GM23338 (cell line): ENCODE measurements around the gene ADGRV1. TPM values are rescaled to one million over a fixed set of nuclear protein-coding genes. Genes with fewer than 3 reads are reported as not detected.

Source experiments
- ATAC-seq: fragments of 200-7000 bp; cut with Tn5 transposase; 3 replicates; pipeline ENCODE4 v1.9.1; 2020
- DNase-seq: peaks from one replicate; pipeline ENCODE4 v3.0.0-alpha.2; 2015; ENCODE audit warnings: low spot score
- H2AFZ ChIP-seq: fragments of 200-600 bp; sonication (generic); 2 replicates; pipeline ENCODE4 v1.8.0; 2016; ENCODE audit warnings: antibody characterized with exemption, mild to moderate bottlenecking, moderate library complexity
- H3F3A ChIP-seq: fragments of 200-600 bp; sonication (generic); replicated peaks from 2 replicates; pipeline ENCODE4 v1.8.0; 2017; ENCODE audit warnings: antibody characterized with exemption, mixed run types, low read depth
- H3K27ac ChIP-seq: fragments of 200-600 bp; sonication (generic); 2 replicates; pipeline ENCODE4 v1.6.1; 2016; ENCODE audit warnings: low read depth
- H3K27me3 ChIP-seq: fragments of 200-600 bp; sonication (generic); 2 replicates; pipeline ENCODE4 v1.8.0; 2016; ENCODE audit warnings: mild to moderate bottlenecking, mixed run types, moderate library complexity; ENCODE audit not compliant: insufficient read depth
- H3K36me3 ChIP-seq: fragments of 200-600 bp; sonication (generic); 2 replicates; pipeline ENCODE4 v1.8.0; 2016; ENCODE audit warnings: mild to moderate bottlenecking; ENCODE audit not compliant: insufficient read depth
- H3K4me1 ChIP-seq: fragments of 200-600 bp; sonication (generic); 2 replicates; pipeline ENCODE4 v1.8.0; 2016; ENCODE audit warnings: mild to moderate bottlenecking, moderate library complexity; ENCODE audit not compliant: insufficient read depth
- H3K4me2 ChIP-seq: fragments of 200-600 bp; sonication (generic); 2 replicates; pipeline ENCODE4 v1.7.1; 2017; ENCODE audit warnings: mixed run types
- H3K4me3 ChIP-seq: fragments of 200-600 bp; sonication (generic); 2 replicates; pipeline ENCODE4 v1.6.1; 2016; ENCODE audit warnings: mixed run types
- H3K79me2 ChIP-seq: fragments of 200-600 bp; sonication (generic); replicated peaks from 2 replicates; pipeline ENCODE4 v1.8.0; 2017; ENCODE audit warnings: mild to moderate bottlenecking; ENCODE audit not compliant: insufficient read depth
- H3K9me2 ChIP-seq: fragments of 200-600 bp; sonication (generic); 2 replicates; pipeline ENCODE4 v1.8.0; 2017; ENCODE audit not compliant: insufficient read depth
- H4K20me1 ChIP-seq: fragments of 200-600 bp; sonication (generic); replicated peaks from 2 replicates; pipeline ENCODE4 v1.8.0; 2017; ENCODE audit warnings: mild to moderate bottlenecking; ENCODE audit not compliant: insufficient read depth
- H3K27ac Mint-ChIP-seq: 2 replicates; pipeline ENCODE4 v1.8.0; 2020; ENCODE audit warnings: inconsistent platforms, mild to moderate bottlenecking, moderate library complexity, mixed read lengths
- H3K27me3 Mint-ChIP-seq: 3 replicates; pipeline ENCODE4 v1.8.0; 2022; ENCODE audit warnings: low read depth, mild to moderate bottlenecking, moderate library complexity, mixed read lengths, inconsistent platforms; ENCODE audit not compliant: insufficient read depth, poor library complexity
- H3K36me3 Mint-ChIP-seq: 3 replicates; pipeline ENCODE4 v1.8.0; 2021; ENCODE audit warnings: low read depth, mild to moderate bottlenecking, inconsistent platforms, moderate library complexity, mixed read lengths
- H3K4me1 Mint-ChIP-seq: 3 replicates; pipeline ENCODE4 v1.8.0; 2020; ENCODE audit warnings: mild to moderate bottlenecking, inconsistent platforms, mixed read lengths
- H3K4me3 Mint-ChIP-seq: 3 replicates; pipeline ENCODE4 v1.8.0; 2021; ENCODE audit warnings: moderate library complexity, mild to moderate bottlenecking, inconsistent platforms, mixed read lengths
- H3K9me3 Mint-ChIP-seq: 3 replicates; pipeline ENCODE4 v1.8.0; 2020; ENCODE audit warnings: moderate library complexity, mild to moderate bottlenecking, inconsistent platforms, mixed read lengths
- CREB1 ChIP-seq: fragments of 250-450 bp; sonication (Bioruptor Pico); IDR thresholded peaks from 2 replicates; pipeline ENCODE4 v1.5.0; 2020; ENCODE audit warnings: low read depth, mild to moderate bottlenecking, moderate library complexity
- EZH2 ChIP-seq: fragments of 200-600 bp; sonication (generic); IDR thresholded peaks from one replicate; pipeline ENCODE4 v1.8.0; 2017; ENCODE audit warnings: antibody characterized with exemption, mild to moderate bottlenecking, low read depth; ENCODE audit not compliant: unreplicated experiment
- EZH2phosphoT487 ChIP-seq: fragments of 200-600 bp; sonication (generic); IDR thresholded peaks from one replicate; pipeline ENCODE4 v1.8.1; 2018; ENCODE audit warnings: antibody characterized with exemption; ENCODE audit not compliant: unreplicated experiment
- JUNB ChIP-seq: IDR thresholded peaks from one replicate; pipeline ENCODE4 v1.6.1; 2016; ENCODE audit warnings: antibody characterized with exemption; ENCODE audit not compliant: unreplicated experiment
- NANOG ChIP-seq: IDR thresholded peaks from 2 replicates; pipeline ENCODE4 v1.6.1; 2016; ENCODE audit warnings: antibody characterized with exemption, borderline replicate concordance
- POLR2AphosphoS5 ChIP-seq: IDR thresholded peaks from 2 replicates; pipeline ENCODE4 v1.6.1; 2016; ENCODE audit warnings: antibody characterized with exemption, low read depth
- STAT1 ChIP-seq: IDR thresholded peaks from one replicate; pipeline ENCODE4 v1.6.1; 2016; ENCODE audit warnings: antibody characterized with exemption; ENCODE audit not compliant: unreplicated experiment
- ZNF114 ChIP-seq: fragments of 250-450 bp; sonication (Bioruptor Pico); IDR thresholded peaks from 2 replicates; pipeline ENCODE4 v1.5.0; 2020; ENCODE audit warnings: mild to moderate bottlenecking, moderate library complexity
- ZNF331 ChIP-seq: fragments of 250-450 bp; sonication (Bioruptor Pico); IDR thresholded peaks from 2 replicates; pipeline ENCODE4 v1.5.0; 2020; ENCODE audit warnings: low read depth, mild to moderate bottlenecking, moderate library complexity
- polyA plus RNA-seq: library from polyadenylated mRNA; unstranded; fragments of >200 nt; fragmentation: Nextera tagmentation; extraction: Ambion mirVana; gene quantifications from 2 replicates; pipeline ENCODE4 v1.2.1, GENCODE V29; 2016
- total RNA-seq: library from RNA; depleted of rRNA; stranded (reverse); fragments of >200 nt; shearing (Covaris generic); gene quantifications from 2 replicates; pipeline ENCODE4 v1.2.3, GENCODE V29; 2014
- TF ChIP-seq, protein P1 (sequence below): fragments of 250-450 bp; sonication (Bioruptor Pico); IDR thresholded peaks from 2 replicates; pipeline ENCODE4 v1.5.0; 2020; ENCODE audit warnings: mild to moderate bottlenecking, moderate library complexity
- TF ChIP-seq, protein P2 (sequence below): IDR thresholded peaks from 2 replicates; pipeline ENCODE4 v1.6.1; 2016; ENCODE audit warnings: antibody characterized with exemption
- TF ChIP-seq, protein P3 (sequence below): IDR thresholded peaks from one replicate; pipeline ENCODE4 v1.6.1; 2018; ENCODE audit warnings: antibody characterized with exemption; ENCODE audit not compliant: unreplicated experiment
- TF ChIP-seq, protein P4 (sequence below), 2 experiments: fragments of 200-600 bp in 1 of 2; sonication (generic) in 1 of 2; conservative IDR thresholded peaks; 2 replicates each; pipeline versions ENCODE4 v1.5.1 to v1.6.1; 2016 to 2017; ENCODE audit warnings: antibody characterized with exemption in 2 of 2, low read depth in 2 of 2, mild to moderate bottlenecking in 2 of 2, moderate library complexity in 1 of 2

ADGRV1 gene
- total and polyA plus RNA-seq, 2 experiments from 2014 or later = 46.1 to 149 TPM

DNA sequence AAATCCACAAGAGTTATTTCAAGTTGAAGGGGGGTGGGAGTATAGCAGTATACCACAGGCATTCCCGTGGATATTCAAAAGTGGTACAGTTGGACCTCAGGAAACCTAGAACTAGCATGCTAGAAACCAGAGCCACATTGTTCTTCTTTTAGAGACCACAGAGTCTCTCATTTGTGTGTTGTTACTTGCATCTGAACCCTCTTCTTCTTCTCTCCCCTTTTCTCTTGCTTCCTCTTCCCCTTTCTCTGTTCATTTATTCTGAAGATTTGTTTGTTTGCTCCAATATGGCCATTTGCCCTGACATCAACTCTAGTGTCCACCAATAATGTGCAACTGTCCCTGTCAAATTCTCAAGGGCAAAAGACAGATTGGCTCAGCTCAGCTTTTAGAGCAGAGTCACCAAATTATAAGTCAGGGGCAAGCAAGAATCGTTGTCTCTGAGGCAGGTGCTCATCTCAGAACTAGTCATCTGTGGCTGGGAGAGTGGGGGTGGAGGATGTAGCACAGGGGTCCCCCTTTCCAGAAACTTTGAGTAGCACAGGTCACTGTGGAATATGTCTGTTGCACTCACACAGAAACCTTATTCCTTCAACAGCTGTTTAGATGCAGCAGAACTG lies 503.5 kb downstream of the ADGRV1 start:
- H3K36me3 ChIP-seq = no peaks in the 10 kb centered on the region
- no peaks in the 10 kb centered on the region for H3K36me3 Mint-ChIP-seq
- DNase-seq = no peak
- TF ChIP-seq POLR2AphosphoS5 = no peak
- TF ChIP-seq NANOG = no peak
- TF ChIP-seq ZNF114 (CRISPR knock-in tag) = no peak
- TF ChIP-seq, protein P1, sequence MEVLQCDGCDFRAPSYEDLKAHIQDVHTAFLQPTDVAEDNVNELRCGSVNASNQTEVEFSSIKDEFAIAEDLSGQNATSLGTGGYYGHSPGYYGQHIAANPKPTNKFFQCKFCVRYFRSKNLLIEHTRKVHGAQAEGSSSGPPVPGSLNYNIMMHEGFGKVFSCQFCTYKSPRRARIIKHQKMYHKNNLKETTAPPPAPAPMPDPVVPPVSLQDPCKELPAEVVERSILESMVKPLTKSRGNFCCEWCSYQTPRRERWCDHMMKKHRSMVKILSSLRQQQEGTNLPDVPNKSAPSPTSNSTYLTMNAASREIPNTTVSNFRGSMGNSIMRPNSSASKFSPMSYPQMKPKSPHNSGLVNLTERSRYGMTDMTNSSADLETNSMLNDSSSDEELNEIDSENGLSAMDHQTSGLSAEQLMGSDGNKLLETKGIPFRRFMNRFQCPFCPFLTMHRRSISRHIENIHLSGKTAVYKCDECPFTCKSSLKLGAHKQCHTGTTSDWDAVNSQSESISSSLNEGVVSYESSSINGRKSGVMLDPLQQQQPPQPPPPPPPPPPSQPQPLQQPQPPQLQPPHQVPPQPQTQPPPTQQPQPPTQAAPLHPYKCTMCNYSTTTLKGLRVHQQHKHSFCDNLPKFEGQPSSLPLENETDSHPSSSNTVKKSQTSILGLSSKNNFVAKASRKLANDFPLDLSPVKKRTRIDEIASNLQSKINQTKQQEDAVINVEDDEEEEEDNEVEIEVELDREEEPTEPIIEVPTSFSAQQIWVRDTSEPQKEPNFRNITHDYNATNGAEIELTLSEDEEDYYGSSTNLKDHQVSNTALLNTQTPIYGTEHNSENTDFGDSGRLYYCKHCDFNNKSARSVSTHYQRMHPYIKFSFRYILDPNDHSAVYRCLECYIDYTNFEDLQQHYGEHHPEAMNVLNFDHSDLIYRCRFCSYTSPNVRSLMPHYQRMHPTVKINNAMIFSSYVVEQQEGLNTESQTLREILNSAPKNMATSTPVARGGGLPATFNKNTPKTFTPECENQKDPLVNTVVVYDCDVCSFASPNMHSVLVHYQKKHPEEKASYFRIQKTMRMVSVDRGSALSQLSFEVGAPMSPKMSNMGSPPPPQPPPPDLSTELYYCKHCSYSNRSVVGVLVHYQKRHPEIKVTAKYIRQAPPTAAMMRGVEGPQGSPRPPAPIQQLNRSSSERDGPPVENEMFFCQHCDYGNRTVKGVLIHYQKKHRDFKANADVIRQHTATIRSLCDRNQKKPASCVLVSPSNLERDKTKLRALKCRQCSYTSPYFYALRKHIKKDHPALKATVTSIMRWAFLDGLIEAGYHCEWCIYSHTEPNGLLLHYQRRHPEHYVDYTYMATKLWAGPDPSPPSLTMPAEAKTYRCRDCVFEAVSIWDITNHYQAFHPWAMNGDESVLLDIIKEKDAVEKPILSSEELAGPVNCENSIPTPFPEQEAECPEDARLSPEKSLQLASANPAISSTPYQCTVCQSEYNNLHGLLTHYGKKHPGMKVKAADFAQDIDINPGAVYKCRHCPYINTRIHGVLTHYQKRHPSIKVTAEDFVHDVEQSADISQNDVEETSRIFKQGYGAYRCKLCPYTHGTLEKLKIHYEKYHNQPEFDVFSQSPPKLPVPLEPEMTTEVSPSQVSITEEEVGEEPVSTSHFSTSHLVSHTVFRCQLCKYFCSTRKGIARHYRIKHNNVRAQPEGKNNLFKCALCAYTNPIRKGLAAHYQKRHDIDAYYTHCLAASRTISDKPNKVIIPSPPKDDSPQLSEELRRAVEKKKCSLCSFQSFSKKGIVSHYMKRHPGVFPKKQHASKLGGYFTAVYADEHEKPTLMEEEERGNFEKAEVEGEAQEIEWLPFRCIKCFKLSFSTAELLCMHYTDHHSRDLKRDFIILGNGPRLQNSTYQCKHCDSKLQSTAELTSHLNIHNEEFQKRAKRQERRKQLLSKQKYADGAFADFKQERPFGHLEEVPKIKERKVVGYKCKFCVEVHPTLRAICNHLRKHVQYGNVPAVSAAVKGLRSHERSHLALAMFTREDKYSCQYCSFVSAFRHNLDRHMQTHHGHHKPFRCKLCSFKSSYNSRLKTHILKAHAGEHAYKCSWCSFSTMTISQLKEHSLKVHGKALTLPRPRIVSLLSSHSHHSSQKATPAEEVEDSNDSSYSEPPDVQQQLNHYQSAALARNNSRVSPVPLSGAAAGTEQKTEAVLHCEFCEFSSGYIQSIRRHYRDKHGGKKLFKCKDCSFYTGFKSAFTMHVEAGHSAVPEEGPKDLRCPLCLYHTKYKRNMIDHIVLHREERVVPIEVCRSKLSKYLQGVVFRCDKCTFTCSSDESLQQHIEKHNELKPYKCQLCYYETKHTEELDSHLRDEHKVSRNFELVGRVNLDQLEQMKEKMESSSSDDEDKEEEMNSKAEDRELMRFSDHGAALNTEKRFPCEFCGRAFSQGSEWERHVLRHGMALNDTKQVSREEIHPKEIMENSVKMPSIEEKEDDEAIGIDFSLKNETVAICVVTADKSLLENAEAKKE (CRISPR knock-in tag) = no peak
- no peak for TF ChIP-seq CREB1
- TF ChIP-seq ZNF331 (CRISPR knock-in tag) = no peak
- TF ChIP-seq STAT1 = no peak
- TF ChIP-seq JUNB = no peak
- TF ChIP-seq EZH2 = no peak
- TF ChIP-seq, protein P2, sequence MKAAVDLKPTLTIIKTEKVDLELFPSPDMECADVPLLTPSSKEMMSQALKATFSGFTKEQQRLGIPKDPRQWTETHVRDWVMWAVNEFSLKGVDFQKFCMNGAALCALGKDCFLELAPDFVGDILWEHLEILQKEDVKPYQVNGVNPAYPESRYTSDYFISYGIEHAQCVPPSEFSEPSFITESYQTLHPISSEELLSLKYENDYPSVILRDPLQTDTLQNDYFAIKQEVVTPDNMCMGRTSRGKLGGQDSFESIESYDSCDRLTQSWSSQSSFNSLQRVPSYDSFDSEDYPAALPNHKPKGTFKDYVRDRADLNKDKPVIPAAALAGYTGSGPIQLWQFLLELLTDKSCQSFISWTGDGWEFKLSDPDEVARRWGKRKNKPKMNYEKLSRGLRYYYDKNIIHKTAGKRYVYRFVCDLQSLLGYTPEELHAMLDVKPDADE = no peak
- TF ChIP-seq EZH2phosphoT487 = no peak
- TF ChIP-seq, protein P3, sequence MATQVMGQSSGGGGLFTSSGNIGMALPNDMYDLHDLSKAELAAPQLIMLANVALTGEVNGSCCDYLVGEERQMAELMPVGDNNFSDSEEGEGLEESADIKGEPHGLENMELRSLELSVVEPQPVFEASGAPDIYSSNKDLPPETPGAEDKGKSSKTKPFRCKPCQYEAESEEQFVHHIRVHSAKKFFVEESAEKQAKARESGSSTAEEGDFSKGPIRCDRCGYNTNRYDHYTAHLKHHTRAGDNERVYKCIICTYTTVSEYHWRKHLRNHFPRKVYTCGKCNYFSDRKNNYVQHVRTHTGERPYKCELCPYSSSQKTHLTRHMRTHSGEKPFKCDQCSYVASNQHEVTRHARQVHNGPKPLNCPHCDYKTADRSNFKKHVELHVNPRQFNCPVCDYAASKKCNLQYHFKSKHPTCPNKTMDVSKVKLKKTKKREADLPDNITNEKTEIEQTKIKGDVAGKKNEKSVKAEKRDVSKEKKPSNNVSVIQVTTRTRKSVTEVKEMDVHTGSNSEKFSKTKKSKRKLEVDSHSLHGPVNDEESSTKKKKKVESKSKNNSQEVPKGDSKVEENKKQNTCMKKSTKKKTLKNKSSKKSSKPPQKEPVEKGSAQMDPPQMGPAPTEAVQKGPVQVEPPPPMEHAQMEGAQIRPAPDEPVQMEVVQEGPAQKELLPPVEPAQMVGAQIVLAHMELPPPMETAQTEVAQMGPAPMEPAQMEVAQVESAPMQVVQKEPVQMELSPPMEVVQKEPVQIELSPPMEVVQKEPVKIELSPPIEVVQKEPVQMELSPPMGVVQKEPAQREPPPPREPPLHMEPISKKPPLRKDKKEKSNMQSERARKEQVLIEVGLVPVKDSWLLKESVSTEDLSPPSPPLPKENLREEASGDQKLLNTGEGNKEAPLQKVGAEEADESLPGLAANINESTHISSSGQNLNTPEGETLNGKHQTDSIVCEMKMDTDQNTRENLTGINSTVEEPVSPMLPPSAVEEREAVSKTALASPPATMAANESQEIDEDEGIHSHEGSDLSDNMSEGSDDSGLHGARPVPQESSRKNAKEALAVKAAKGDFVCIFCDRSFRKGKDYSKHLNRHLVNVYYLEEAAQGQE = no peak
- TF ChIP-seq, protein P4, sequence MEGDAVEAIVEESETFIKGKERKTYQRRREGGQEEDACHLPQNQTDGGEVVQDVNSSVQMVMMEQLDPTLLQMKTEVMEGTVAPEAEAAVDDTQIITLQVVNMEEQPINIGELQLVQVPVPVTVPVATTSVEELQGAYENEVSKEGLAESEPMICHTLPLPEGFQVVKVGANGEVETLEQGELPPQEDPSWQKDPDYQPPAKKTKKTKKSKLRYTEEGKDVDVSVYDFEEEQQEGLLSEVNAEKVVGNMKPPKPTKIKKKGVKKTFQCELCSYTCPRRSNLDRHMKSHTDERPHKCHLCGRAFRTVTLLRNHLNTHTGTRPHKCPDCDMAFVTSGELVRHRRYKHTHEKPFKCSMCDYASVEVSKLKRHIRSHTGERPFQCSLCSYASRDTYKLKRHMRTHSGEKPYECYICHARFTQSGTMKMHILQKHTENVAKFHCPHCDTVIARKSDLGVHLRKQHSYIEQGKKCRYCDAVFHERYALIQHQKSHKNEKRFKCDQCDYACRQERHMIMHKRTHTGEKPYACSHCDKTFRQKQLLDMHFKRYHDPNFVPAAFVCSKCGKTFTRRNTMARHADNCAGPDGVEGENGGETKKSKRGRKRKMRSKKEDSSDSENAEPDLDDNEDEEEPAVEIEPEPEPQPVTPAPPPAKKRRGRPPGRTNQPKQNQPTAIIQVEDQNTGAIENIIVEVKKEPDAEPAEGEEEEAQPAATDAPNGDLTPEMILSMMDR (conservative IDR thresholded peaks at IDR 0.05; ENCODE audit: low read depth in 2 of 2) = no peak
- H3K4me2 ChIP-seq = no peak overlapping the region
- no peak overlapping the region for H3K4me3 Mint-ChIP-seq
- H4K20me1 ChIP-seq = 0 out of 2 replicates have a peak, but pooled peaks cover 4% of the 10 kb centered on the region
- H3F3A ChIP-seq = no peaks in the 10 kb centered on the region
- no peak for ATAC-seq
- peaks cover 27% of the 10 kb centered on the region for H3K4me1 Mint-ChIP-seq
- 0 out of 2 replicates have a peak, but pooled peaks cover under 1% of the 10 kb centered on the region for H3K79me2 ChIP-seq
- no peak overlapping the region for H3K4me3 ChIP-seq
- 0 out of 2 replicates have a peak overlapping the region, but pooled peaks have one; percentile 26 for H3K27ac ChIP-seq
- no peak overlapping the region for H2AFZ ChIP-seq
- H3K9me2 ChIP-seq = no peaks in the 10 kb centered on the region
- H3K27me3 Mint-ChIP-seq = no peaks in the 10 kb centered on the region
- H3K27ac Mint-ChIP-seq = no peak overlapping the region; the same call in 1 of the 2 replicates
- peaks cover 3% of the 10 kb centered on the region; the same call in 1 of the 2 replicates for H3K4me1 ChIP-seq
- no peaks in the 10 kb centered on the region for H3K9me3 Mint-ChIP-seq
- H3K27me3 ChIP-seq = no peaks in the 10 kb centered on the region
